ENCODE results near the gene PELI3.

PELI3 gene

GRCh38 chr11:66509131-66509561, 42.4 kb downstream of the PELI3 start:
- no peak for DNase-seq

- DNase-seq, result peak; percentile 66
These were observed 43.7 kb downstream of the PELI3 start, which contains the start of gene BBS1 for GRCh38 chr11:66510271-66510989. TSS of gene BBS1 (plus strand) at chr11:66510635. CDS start at chr11:66510660, 25 bp downstream.

DNA sequence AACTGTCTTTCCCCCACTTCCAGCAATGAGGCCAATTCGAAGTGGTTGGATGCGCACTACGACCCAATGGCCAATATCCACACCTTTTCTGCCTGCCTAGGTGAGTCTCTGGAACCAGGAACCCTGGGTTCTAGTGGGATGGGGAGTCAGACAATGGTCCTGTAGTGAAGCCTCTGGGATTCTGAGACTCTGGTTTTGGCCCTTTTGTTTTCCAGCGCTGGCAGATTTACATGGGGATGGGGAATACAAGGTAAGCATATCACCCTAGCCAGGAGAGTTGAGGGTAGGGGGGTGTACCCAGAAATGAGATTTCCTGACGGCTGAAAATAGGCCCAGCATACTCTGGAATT, 44.3 kb downstream of the PELI3 start:
- DNase-seq, result no peak

DNA sequence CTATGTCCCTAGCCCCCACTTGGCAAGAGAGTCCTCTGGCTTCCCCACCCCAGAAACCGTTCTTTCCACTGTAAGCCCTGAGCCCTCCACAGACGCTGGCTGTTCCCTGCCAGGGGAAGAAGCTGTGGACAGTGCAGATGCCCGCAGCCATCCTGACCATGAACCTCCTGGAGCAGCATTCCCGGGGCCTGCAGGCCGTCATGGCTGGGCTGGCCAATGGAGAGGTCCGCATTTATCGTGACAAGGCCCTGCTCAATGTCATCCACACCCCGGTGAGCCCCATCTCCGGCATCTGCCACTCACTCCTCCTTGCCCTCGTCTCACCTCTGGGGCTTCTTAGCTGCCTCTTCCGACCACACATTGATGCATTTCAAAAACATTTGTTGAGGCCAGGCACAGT, 56.9 kb downstream of the PELI3 start:
- DNase-seq, result no peak

DNA sequence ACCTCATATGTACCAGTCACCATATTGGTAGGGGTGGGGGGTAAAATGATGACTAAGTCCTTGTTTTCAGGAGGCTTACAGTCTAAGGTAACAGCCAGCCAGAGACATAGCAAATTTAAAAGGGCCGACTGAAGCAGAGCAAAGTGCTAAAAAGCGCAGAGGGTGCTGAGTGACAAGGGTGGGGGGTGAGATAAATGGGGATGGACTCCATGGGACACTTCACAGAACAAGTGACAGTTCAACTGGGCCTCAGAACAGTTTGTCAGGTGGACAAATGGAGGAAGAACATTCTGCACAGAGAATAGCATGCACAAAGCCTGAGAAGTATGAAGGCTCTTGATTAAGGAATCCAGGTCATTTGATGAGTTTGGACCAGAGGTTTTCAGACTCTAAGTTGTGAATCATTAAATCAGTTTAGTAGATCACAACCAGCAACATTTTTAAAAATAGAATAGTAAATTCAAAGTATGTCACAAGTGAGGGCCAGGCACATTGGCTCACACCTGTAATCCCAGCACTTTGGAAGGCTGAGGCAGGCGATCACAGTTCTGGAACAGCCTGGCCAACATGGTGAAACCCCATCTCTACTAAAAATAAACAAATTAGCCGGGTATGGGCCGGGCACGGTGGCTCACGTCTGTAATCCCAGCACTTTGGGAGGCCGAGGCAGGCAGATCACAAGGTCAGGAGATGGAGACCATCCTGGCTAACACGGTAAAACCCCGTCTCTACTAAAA, 57.8 kb downstream of the PELI3 start:
- no peak for DNase-seq

Data from NCI-H526 treated with DMSO at 0.1 percent for 48 hours (cell line).